ENCODE results near the gene KIF21B.

The KIF21B gene

DNA sequence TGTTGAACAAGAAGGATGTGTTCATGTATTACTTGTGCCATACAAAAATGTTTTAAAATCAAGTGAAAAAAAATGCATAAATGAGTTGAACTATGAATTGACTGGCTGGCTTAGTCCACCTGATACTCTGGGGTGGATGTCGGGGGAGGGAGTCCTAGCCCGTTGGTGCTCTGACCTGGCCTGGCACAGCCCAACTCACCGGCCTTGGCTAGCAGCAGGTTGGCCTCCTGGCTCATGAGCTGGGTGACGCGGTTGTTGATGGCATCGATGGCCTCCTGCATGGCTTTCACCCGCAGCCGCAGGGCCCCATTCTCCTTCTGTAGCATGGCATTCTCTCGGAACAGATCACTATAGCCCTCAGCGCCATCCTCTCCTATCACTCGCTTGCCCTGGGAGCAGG is 21.6 kb downstream of the KIF21B start:
- TF ChIP-seq, protein P1, sequence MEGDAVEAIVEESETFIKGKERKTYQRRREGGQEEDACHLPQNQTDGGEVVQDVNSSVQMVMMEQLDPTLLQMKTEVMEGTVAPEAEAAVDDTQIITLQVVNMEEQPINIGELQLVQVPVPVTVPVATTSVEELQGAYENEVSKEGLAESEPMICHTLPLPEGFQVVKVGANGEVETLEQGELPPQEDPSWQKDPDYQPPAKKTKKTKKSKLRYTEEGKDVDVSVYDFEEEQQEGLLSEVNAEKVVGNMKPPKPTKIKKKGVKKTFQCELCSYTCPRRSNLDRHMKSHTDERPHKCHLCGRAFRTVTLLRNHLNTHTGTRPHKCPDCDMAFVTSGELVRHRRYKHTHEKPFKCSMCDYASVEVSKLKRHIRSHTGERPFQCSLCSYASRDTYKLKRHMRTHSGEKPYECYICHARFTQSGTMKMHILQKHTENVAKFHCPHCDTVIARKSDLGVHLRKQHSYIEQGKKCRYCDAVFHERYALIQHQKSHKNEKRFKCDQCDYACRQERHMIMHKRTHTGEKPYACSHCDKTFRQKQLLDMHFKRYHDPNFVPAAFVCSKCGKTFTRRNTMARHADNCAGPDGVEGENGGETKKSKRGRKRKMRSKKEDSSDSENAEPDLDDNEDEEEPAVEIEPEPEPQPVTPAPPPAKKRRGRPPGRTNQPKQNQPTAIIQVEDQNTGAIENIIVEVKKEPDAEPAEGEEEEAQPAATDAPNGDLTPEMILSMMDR (IDR thresholded peaks at IDR 0.05) = no peak

DNA sequence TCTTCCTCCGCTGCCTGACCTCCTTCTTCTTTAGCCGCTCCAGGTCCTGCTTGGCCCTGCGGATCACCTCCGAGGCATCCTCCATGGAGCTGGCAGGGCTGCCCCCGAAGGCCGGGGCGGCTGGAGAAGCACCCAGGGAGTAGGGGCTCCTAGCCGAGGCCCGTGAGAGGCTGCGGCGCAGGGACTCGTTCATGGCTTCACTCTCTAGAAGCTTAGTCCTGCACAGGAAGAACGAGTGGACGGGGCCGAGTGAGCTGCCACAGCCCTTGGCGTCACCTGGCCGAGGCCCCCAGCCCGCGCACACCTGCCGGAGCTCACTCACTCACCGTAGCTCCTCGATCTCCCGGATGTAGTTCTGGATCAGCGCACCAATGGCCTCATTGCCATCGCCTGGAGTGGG is 23.1 kb downstream of the KIF21B start:
- TF ChIP-seq, protein P1 (IDR thresholded peaks at IDR 0.05) = no peak

DNA sequence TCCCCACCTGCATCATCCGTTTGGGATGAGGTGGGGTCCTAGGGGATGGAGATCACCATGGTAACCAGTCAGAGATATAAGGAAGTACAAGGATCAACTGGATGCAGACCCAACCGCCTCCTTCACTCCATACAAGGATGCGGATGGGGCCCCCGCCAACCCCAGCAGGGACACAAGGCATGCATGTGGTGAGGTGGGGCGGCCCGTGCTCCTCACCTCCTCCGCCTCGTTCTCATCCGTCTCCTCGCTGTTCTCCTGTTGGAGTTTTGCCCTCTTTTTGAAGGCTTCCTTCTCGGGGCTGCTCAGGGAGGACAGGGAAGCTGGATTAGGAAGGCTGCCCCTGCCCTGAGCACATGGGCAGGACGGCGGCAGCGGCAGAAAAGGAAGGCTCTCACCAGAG is 23.8 kb downstream of the KIF21B start:
- TF ChIP-seq, protein P1 (IDR thresholded peaks at IDR 0.05) = no peak

DNA sequence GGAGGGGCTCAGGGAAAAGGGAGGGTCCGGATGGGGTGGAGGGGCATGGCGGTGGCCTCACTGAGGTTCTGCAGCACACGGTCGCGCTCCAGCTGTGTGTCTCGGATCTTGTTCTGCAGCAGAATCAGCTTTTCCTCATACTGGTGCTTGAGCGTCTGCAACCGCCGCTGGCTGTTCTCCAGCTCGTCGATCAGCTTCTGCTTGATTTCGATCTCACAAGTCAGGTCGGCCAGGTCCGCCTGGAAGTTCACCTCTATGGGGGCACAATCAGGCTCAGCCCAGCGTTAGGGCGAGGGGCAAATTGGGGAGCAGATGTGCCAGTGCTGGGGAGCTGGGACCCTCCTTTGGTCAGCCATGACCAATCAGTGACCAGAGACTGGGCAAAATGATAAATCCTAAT is 25.2 kb downstream of the KIF21B start:
- TF ChIP-seq, protein P1 (IDR thresholded peaks at IDR 0.05) = no peak

DNA sequence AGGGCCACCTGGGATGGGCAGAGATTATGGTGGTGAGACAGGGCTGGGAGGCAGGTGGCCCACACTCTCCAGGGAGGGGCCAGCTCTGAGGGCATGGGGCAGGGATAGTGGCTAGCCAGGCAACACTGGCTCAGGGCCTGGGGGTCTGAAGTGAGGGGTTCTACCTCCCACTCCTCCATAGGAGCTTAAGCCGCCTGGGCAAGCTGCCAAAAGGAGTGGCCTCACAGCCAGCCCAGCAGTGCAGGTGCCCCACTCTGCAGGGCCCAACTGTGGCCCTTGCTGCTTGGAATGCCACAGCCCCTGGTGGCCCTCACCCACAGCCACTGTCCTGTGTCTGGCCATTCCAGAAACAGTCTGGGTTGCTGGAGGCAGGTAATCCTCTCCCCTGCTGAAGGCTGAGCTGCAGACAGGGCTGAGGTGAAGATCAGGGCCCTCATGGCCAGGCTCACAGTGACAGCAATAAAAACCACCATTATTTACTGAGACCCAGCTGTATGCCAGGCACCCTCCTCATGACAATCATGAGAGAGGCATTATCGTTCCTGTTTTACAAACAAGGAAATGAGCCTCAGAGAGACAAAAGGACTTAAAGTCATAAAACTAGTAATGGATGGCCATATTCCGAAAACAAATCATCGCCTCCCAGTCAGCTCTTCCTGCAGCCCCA is 31.0 kb downstream of the KIF21B start:
- TF ChIP-seq, protein P1 (IDR thresholded peaks at IDR 0.05) = no peak

DNA sequence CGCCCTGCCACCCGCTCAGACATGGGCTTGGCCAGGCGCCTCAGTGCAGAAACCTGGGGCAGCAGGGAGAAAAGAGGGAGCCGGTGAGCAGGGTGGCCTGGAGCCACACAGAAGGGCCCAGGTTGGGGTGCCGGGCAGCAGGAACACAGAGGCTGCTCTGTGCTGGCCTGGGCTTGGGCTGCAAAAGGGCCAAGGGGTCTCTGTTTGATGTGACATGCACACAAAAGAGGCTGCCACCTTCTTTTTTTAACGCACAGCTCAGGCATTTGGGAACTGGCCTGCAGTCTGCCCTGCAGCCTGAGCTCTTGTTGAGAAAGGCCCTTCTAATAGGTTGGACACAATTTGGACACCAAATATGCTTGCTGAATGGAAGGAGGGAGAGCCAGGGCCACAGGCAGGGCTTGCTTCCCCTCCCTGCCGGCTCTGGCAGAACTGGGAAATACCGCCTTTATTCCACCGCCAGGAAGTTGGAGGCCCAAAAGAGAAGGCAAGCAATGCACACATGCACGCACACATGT is 32.4 kb downstream of the KIF21B start:
- TF ChIP-seq, protein P1 (IDR thresholded peaks at IDR 0.05) = no peak

DNA sequence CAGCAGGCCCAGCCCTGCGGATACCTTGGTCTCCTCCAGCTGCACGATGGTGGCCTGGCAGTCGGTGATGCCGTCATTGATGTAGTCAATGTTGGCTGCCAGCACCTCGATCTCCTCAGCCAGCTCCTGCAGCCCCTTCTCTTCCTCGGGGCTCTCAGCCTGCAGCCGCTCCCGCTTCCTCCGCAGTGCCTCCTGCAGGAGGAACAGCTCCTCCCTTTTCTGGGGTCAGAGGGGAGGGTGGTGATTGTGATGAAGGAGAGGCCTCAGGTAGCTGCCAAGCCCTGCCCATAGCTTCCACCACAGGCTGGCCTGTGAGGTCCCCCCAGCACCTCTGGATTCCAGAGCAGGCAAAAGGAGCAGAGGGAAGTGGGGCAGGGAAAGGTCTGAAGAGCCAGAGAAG is 33.4 kb downstream of the KIF21B start:
- TF ChIP-seq, protein P1 (IDR thresholded peaks at IDR 0.05) = no peak

DNA sequence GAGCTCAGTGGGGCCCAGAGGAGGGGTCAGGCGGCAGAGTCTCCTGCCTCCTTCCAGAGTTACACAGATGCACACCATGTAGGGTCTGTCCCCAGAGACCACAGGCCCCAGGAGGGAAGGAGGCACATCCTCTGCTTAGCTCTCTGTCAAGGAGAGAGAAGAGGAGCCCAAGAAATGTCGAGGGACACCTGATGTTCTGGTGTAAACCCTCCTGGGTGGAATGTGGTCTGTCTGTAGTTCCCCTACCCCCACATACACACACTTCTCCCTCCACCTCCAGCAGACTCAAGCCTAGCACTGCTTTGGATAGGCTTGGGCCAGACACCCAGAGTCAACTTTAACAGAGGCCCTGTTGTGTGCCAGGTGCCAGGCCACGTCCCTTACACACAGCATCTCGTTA is 34.2 kb downstream of the KIF21B start:
- TF ChIP-seq, protein P1 (IDR thresholded peaks at IDR 0.05) = no peak
